HG03139 (cell line): ENCODE results near the gene KCMF1.

Experiments
- ATAC-seq: cut with Tn5 transposase; IDR thresholded peaks from one replicate; pipeline ENCODE4 v1.9.1; 2021; ENCODE audit not compliant: unreplicated experiment

The KCMF1 gene

GRCh38 chr2:85019121-85019520, 48.2 kb downstream of the KCMF1 start:
- ATAC-seq, result no peak

DNA sequence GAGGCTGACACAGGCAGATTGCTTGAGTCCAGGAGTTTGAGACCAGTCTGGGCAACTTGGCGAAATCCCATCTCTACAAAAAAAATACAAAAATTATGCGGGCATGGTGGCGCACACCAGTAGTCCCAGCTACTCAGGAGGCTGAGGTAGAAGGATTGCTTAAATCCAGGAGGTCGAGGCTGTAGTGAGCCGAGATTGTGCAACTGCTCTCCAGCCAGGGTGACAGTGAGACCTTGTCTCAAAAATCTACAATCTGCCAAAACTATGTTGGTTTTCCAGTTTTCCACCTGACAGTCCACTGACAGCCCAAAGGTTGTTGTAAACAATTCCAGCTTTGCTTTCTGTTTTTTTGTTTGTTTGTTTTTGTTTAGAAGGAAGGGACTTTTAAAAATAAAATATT, 51.3 kb downstream of the KCMF1 start:
- no peak for ATAC-seq

GRCh38 chr2:85024372-85025047, 53.5 kb downstream of the KCMF1 start:
- no peak for ATAC-seq

DNA sequence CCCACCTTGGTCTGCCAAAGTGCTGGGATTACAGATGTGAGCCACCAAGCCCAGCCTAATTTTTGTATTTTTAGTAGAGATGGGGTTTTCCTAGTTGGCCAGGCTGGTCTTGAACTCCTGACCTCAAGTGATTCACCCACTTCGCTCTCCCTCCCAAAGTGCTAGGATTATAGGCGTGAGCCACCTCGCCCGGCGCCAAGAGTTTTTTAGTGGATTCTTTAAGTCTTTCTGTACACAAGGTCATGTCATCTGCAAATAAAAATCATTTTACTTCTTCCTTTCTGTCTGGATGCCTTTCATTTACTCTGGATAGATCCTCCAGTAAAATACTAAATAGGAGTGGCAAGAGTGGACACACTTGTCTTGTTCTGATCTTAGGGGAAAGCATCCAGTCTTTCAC, 61.7 kb downstream of the KCMF1 start:
- ATAC-seq, result no peak

- no peak for ATAC-seq
Measured at GRCh38 chr2:85033388-85033787, 62.4 kb downstream of the KCMF1 start.

GRCh38 chr2:85034158-85034557, 63.2 kb downstream of the KCMF1 start:
- no peak for ATAC-seq

GRCh38 chr2:85037622-85038021, 66.7 kb downstream of the KCMF1 start:
- ATAC-seq, result no peak

GRCh38 chr2:85042330-85042729, 71.4 kb downstream of the KCMF1 start:
- no peak for ATAC-seq

DNA sequence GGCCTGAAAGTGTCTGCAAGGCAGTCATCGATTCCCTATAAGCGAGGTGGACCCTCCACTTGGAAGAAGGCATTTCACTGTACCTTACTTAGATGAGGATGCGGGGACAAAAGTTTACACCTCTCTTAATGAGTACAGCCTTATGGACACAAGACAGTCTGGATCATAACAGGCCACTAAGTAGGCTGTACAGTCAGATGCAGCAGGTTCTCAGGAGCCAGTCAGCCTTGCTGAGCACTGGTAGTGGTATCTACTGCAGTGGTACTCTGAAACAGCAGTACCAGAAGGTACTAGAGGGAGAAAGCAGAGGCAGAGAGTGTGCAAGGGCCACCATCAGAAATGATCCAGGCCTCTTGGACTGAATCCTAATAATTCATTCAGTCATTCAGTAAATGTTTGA, 77.6 kb downstream of the KCMF1 start:
- no peak for ATAC-seq

GRCh38 chr2:85049236-85049635, 78.3 kb downstream of the KCMF1 start:
- ATAC-seq, result no peak

GRCh38 chr2:85053802-85054201, 82.8 kb downstream of the KCMF1 start:
- no peak for ATAC-seq

GRCh38 chr2:85057226-85057962, 86.4 kb downstream of the KCMF1 start:
- no peak for ATAC-seq

DNA sequence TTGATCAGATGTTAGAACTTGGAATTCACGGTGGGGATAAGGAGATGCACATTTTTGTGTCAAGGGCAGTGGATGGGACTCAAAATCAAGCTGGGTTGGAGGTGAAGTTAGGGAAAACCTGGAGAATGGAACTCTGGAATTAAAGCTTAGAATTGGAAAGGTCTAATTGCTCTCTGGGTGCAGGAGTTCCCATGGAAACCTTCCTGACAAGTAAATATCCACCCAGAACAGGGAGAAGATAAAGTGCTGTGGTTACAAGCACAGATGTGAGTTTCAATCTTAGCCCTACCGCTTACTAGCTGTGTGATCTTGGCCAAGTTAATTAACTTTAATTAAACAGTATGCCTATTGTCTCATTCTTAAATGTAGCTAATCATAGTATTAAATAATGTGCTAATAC, 90.9 kb downstream of the KCMF1 start:
- ATAC-seq, result no peak

GRCh38 chr2:85062565-85062964, 91.6 kb downstream of the KCMF1 start:
- no peak for ATAC-seq

- no peak for ATAC-seq
Measured at GRCh38 chr2:85063981-85064599, 93.1 kb downstream of the KCMF1 start.

GRCh38 chr2:85064927-85065577, 94.1 kb downstream of the KCMF1 start:
- no peak for ATAC-seq

DNA sequence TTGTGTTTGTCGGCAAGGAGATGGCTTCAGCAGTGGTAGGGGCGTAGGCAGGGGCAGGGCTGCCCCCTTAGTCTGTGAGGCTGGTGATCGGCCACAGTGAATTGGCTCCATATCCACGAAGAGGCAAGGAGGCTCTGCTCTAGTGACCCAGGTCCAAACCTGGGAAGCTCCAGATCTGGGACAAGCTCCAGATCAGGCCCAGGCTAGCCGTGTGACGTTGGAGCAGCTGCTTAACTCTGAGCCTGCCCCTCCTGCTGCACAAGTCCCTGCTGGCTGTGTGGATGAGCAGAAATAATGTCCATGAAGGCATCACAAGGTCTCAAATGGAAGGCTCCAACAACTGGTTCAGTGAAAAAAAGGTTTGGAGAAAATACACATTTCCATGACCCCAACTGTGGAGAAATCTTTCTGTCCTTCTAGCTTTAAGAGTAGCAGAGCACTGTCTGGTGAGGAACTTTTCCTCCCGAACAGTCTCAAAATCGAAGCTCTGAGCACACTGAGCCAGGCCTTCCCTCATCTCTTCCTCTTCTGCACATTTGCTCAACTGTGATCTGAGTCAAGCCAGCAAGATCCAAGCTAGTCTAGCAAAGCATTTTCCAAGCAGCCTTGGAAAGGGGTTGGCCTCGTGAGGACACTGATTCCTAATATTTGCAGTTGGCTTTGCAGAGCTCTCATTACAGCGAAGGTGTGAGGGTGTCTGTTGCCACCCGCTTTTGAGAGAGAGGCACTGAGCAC, 95.2 kb downstream of the KCMF1 start:
- ATAC-seq, result no peak

DNA sequence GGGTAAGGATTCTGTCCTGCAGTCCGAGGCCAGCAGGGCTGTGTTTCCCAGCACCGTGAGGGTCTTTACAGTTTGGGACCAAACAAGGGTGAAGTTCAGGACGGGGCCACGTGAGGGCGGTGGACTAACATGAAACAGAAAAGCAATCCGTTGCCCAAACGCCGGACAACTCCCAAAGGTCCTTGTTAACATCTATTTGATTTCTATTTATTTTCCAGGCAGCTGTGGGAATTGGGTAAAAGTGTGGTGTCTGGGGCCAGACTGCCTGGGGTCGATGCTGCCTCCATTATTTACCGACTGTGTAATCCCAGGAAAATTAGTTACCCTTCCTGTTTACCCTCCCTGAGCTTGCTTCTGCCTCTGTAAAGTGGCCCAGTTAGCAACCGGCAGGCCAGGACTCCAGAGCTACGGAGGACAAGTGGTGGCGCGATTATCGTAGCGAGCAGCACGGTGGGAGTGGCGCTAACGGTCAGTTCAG, 96.0 kb downstream of the KCMF1 start:
- no peak for ATAC-seq

GRCh38 chr2:85071096-85071495, 100.1 kb downstream of the KCMF1 start:
- ATAC-seq, result no peak

DNA sequence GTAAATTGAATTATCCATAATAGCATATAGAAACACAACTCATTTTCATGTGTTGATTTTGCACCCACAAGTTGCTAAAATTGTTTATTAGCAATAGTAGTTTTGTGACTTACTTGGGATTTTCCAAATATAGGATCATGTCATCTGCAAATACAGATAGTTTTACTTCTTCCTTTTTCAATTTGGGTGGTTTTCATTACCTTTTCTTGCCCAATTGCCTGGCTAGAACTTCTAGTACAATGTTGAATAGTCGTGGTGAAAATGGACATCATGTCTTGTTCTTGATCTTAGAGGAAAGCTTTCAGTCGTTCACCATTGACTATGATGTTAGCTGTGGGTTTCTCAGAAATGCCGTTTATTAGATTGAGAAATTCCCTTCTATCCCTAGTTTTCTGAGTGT, 102.1 kb downstream of the KCMF1 start:
- ATAC-seq, result no peak
